ENCODE results near the gene BORCS8. TPM values are rescaled to one million over a fixed set of nuclear protein-coding genes. Genes with fewer than 3 reads are reported as not detected.

Gene BORCS8
- total RNA-seq, 1 donor from 2014 or later = 18.4 TPM

DNA sequence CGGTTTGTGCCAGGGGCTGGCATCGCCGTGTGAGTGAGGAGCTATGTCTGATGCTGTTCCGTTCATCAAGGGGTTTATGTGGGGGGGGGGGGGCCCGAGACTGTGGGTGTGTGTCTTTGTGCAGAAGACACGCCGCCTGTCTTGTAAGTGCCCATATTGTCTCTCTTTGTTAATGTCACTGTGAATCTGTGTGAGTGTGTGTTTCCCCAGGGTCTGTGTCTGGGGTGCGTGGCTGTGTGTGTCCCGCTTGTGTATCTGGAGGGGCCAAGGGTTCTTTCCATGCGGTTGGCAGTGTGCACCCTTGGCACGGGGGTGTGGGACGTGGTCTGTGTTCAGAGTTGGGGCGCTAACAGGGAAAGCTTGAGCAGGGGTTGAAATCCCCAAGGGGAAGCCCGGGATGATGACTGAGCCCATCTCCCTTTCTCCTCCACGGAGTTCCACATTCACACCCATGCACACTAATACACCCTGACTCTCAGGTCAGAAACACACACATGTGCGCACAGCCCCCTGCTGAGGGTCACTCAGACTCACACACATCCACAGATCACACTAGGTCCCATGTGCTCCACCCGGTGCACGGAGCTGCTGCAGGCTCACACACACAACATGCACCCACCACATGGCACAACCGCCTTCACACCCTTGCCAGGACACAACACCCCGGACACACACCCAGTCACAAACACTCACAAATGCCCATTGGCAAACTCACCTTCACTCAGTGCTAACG, 21.6 kb upstream of the BORCS8 start:
- ATAC-seq = no peak

GRCh38 chr19:19212916-19213315, 21.0 kb upstream of the BORCS8 start:
- ATAC-seq = no peak

DNA sequence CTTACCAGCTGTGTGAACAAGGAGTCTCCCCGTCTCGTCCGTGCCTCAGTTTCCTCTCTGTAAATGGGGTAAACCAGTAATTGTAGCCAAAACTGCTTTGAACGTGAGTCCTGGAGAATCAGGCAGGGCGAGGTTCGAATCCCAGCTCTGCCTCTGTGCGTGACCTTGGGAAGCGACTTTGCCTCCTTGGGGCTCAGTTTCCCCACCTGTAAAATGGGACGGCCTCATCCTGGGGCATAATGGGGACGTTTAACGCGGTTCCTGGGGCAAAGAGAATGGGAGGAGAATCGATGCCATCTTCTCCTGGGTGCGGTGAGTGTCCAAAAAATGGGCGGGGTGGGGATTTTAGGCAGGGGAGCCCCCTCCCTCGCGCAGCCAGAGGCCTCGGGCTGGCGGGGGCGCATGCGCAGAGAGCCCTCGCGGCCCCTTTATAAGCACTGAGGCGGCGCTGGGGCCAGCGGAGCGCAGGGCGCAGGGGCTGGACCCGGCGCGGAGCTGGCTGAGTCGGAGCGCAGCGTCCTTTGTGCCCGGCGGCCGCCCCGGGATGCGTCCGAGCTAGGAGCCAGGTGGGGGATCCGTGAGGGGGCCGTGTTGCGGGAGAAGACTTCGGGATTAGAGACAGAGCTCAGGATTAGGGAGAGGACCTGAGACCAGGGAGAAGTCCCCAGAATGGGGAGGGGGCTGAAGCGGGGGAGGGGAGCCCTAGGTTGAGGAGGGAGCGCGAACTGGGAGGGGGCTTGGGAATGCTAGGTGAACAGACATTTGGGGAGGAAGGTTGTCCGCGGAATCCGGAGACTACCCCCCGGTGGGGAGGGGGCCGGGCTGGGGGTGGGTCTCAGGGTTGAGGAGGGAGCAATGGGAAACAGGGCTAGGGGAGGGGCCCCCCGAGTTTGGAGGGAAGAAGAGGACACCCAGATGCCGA, 19.8 kb upstream of the BORCS8 start, which contains the start of gene NCAN:
Gene NCAN (plus strand): TSS at position 460 of the 922 bp plus-strand sequence. CDS start 4,996 bp downstream, outside the sequence.
- ATAC-seq = no peak

- ATAC-seq = no peak
Observed at GRCh38 chr19:19209372-19209771, 17.4 kb upstream of the BORCS8 start.

DNA sequence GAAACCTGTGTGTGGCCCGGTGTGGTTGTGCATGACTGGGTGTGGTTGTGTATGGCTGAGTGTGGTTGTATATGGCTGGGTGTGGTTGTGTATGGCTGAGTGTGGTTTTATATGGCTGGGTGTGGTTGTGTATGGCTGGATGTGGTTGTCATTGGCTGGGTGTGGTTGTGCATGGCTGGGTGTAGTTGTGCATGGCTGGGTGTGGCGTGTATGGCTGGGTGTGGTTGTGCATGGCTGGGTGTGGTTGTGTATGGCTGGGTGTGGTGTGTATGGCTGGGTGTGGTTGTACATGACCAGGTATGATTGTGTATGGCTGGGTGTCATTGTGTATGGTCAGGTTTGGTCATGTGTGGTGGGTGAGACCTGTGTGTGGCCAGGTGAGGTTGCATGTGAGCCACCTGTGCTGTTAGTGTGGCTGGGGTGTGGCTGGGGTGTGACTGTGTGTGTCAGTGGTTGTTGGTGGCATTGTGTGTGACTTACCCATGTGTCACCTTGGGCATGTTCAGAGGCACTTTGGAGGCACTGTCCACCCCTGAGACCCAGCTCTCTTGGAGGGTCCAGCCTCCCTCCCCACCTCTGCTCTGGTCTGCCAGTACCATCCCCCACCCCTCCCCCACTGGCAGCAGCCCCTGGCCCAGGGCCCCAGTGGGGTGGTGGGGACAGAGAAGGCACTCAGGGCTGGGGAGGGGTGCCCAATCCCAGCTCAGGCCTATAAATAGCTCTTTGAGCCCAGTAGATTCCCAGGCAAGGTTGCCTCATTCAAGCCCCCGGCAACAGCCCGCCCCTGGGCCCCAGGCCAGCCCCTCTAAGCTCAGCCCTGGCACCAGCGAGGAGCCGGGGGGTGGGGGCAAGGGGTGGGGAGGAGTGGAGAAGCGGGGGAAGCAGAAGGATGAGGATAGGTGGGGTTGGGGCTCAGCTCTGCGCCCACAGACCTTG, 16.0 kb upstream of the BORCS8 start:
- ATAC-seq = peak; percentile 65

- no peak for ATAC-seq
Observed at GRCh38 chr19:19206938-19207337, 15.0 kb upstream of the BORCS8 start.

GRCh38 chr19:19205416-19206410, 13.8 kb upstream of the BORCS8 start:
- ATAC-seq = no peak

DNA sequence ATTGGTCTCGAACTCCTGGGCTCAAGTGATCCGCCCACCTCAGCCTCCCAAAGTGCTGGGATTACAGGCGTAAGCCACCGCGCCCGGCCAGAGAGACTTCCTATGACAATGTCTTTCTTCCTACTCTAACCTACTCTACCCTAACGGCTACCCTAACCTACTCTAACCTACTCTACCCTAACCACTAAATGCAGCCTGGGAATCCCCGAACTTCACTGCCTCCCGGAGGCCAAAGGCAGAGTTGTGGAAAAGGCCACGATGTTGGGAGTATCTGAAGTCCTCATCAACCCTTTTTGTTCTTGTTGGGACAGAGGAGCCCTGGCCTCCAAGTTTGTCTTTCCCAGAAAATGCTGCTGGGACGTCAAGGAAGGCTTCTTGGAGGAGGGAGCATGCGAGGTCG, 12.2 kb upstream of the BORCS8 start:
- ATAC-seq = no peak

DNA sequence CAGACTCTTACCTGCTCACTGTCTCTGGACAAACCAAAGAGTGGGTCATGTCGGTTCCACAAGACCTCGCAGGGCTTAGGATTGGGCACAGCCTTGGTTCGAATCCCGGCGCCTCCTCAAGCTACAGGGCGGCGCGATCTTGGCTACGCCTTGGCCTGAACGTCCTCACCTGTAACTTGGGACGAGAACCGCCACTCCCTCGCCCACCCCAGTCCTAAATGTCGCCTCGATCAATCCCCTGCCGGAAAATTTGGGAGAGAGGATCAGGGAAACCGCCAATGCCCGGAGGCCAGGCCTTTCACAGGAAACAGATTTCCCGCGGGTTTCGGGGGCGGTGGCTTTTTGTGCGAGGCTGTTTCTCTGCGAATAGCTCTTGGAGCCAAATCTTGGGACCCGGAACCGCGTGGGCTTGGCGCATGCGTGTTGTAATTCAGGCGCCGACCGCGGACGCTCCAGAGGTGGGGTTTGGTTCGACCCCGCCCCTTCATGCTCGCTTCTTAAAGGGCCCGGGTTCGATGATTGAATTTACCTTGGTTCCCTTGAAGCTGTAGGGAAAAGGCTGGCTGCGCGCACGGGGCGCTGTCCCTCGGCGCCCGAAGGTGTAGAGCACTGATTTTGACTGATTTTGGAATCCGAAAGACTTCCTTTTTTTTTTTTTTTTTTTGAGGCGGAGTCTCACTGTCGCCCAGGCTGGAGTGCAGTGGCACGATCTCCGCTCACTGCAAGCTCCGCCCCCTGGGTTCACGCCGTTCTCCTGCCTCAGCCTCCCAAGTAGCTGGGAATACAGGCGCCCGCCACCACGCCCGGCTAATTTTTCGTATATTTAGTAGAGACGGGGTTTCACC, 11.3 kb upstream of the BORCS8 start, which contains the start of gene NR2C2AP:
Gene NR2C2AP (minus strand): TSS at position 403 of the 845 bp plus-strand sequence. CDS start 354 bp downstream, at position 49.
- ATAC-seq = peak; percentile 80

- ATAC-seq = no peak
Observed at GRCh38 chr19:19202707-19203011, 10.7 kb upstream of the BORCS8 start.

DNA sequence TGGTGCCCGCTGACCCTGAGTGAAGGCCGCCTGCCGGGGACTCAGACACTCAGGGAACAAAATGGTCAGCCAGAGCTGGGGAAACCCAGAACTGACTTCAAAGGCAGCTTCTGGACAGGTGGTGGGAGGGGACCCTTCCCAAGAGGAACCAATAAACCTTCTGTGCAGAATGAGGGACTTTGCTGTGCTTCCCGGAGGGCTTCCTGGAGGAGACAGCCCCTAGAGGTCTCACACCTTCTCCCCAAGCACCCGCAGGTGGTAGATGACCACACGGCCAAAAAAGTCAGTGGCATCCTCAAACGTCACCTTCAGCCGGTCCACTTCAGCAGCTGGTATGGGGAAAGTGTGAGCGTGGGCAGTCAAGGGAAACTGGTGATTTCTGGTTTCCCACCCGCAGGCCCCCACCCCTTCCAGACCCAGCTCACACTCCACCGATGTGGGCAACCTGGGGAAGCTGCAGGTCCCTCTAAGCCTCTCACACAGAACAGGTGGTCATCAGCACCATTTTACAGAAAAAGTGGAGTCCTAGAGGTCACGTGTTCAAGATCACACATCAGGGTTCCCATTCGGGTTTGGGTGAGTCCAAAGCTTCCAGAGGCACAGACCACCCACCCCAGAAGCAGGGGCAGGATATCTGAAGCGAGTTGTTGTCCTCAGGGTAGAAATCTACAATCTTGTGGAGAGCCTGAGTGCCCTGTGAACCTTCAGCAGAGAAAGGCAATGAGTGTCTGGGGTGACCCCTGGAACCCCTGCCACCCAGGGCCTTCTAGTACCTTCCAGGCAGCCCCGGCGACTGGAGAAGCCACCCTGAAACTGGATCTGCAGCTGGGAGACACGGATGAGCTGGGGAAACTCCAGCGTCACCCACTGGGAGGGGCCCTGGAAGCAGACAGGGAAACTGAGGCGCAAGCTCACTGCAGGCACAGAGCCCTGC, 10.0 kb upstream of the BORCS8 start:
- ATAC-seq = no peak

- no peak for ATAC-seq
Observed at GRCh38 chr19:19193926-19194325, 2.0 kb upstream of the BORCS8 start.

- ATAC-seq = no peak
Observed at GRCh38 chr19:19192910-19193423, 1.0 kb upstream of the BORCS8 start.

DNA sequence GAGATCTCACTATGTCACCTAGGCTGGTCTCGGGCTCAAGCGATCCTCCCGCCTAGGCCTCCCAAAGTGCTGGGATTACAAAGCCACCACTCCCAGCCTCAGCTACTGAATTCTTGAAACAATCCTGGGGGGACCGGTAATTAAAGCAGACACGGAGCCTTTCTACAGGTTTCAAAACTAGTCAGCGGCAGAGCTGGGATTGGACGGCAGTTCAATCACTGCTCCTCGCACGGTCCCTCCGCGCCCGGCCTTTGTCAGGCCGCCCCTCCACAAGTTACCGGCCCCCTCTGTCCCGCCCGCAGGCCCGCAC, 229 bp downstream of the BORCS8 start:
- ATAC-seq = no peak

GRCh38 chr19:19186742-19187141, 5.2 kb downstream of the BORCS8 start:
- ATAC-seq = no peak

- peak; percentile 68 for ATAC-seq
Observed at GRCh38 chr19:19185853-19186740, 5.9 kb downstream of the BORCS8 start.

DNA sequence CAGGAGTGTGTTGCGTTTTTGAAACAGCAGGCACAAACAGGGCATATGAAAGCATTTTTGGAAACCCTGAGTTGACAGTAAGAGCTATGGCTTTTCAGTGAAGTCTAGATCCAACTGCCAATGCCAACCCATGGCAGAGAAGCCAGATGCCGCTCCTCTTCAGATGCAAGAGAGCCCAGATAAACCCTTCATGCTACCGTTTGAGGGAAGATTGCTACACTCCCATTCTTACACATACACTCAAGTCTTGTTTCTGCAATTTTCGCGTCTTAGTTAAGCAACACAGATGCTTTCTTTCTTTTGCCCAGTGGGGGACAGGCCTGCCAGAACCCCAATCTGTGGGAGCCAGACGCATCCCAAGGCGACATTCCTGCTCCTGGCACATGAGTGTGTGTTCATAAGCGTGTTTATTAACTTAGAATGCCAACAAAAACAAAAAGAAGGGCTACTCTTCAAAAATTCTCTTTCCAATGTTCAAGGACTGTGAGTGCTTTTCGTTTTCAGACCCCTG, 10.4 kb downstream of the BORCS8 start:
- no peak for ATAC-seq
